GM15510 (cell line): ENCODE data around the gene PRSS27.

Experiments
- POLR2A ChIP-seq: IDR thresholded peaks from 3 replicates; pipeline ENCODE4 v1.6.1; 2011; ENCODE audit warnings: borderline replicate concordance; ENCODE audit not compliant: insufficient read length; ENCODE audit errors: extremely low read depth

PRSS27 gene

DNA sequence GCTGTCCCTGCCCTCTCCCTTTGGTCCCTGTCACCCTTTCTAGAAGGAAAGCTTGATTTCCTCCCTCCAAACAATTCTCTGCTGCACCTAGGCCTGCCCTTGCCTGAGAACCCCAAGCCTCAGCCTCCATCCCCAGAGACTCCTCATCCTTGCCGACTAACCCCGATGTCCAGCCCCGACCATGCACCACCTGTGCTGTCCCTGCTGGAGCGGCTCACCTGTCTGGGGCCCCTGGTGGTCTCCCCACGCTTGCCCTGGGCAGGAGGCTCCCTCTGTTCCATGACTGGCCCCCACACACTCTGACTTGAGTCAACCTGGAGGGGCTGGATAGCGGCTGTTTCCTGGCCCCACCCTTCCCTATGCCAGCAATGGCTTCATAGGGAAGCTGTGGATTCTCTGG, 20.5 kb upstream of the PRSS27 start:
- TF ChIP-seq POLR2A = no peak

DNA sequence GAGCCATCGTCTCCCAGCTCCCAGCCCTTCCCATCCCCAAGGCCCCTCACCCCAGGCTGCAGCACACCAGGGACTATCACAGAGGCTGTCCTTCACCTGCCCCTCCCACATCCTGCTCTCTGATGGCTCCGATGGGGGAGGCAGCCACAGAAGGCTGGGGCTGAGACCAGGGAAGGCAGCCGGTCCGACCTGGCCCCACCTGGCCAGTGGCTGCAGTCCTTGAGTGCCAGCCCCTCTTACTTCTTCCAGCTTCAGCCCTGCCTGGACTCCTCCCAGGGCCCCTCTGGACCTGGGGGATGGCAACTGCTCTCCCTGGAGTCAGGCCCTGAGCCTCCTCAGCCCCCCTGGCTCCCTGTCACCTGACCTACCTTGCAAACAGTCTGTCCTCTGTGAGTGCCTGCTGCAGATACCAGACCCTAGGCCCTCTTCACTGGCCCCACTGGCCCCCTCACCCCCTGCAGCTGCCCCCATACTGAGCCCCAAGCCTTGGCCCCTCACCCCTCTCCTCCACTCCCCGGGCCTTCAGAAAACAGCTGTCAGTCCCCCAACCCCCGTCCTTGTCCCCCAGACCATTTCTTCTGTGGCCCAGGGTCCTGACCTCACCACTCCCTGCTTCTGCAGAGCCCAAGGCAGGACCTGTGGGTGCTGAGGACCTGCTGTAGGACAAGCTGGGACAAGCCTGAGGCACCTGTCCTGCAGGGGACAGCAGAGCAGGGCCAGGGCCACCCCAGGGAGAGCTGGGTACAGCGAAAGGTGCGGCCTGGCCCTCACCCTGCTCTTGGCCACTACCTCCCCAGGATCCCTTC, 19.8 kb upstream of the PRSS27 start:
- TF ChIP-seq POLR2A = no peak

DNA sequence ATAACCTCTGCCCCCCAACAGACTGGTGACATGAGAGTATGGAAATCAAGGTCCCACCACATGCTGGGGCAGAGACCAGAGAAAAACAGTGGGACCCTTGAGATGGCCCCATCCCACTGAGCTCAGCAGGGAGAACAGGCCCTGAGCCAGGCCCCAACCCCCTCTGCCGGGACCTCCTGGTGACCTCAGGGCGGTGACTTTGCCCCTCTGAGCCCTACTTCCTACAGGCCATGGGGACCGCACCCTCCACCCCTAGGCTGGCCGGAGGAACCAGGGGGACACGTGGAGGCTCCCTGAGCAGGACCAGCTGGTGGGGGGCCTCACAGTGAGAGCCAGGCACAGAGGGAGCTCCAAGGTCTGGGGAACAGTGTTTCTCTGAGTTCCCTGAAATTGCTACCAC, 18.6 kb upstream of the PRSS27 start:
- TF ChIP-seq POLR2A = no peak

DNA sequence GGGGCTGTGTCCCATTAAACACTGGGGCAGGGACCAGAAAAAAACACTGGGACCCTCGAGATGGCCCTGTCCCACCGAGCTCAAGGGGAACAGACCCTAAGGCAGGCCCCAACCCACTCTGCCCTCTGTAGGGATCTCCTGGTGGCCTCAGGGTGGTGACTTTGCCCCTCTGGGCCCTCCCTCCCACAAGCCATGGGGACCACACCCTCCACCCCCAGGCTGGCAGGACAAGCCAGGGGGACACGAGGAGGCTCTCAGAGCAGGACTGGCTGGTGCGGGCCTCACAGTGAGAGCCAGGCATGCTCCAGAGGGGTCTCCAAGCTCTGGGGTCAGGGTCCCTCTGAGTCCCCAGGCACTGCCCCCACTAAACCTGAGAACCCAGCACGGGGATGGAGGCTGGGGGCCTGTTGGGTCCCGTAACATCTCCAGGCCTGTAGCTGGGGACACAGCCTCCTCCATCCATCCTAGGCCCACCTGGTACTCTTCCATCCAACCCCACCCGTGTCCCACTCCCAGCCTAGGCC, 17.9 kb upstream of the PRSS27 start:
- no peak for TF ChIP-seq POLR2A

DNA sequence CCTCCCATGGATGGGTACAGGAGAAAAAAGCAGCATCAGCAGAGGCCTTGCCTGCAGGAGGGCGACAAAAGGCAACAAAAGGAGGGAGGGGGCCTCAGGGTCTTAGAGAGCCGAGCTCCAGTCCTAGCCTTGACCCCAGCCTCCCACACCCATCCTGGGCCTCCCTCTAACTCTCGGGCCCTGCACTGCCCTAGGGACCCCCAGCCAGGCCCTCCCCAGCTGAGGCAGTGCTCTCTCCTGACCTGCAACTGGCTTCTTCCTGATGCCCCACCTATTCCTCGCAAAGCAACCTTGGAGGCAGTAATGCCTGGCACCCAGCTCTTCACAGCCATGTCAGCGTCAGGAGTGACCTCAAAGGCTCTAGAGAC, 17.2 kb upstream of the PRSS27 start:
- TF ChIP-seq POLR2A = no peak

DNA sequence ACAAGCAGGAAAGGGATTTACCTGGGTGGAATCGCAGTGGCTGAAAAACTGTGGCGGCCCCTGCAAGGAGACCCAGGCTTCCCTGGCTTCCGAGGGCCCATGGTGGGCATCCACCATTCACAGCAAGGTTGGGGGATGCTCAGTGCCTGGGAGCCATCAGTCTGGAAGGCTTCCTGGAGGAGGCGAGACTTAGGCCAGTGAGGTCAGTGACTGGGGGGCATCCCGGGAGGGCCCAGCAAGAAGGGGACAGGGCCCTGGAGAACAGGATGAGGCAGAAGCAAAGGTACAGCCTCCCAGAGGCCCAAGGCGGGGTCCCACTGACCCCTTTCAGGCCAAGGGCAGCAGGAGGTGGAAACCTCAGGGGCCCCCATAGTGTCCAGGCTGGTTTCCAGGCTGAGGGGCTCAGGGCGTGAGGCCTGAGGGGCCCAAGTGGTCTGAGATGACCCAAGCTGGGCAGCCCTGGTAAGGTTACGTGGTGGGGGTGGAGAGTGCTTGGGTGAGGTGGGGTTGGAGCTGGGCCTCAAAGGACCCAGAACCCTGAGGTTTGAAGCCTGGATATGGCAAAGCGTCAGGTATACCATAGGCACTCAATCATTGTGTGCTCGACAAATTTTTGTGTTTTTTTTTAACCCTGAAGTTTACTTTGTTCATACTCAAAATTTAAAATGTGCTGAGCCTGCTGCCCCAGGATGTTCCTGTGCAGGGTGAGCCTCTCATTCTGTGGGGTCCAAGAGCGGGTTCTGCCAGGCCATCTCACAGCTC, 16.6 kb upstream of the PRSS27 start:
- no peak for TF ChIP-seq POLR2A

DNA sequence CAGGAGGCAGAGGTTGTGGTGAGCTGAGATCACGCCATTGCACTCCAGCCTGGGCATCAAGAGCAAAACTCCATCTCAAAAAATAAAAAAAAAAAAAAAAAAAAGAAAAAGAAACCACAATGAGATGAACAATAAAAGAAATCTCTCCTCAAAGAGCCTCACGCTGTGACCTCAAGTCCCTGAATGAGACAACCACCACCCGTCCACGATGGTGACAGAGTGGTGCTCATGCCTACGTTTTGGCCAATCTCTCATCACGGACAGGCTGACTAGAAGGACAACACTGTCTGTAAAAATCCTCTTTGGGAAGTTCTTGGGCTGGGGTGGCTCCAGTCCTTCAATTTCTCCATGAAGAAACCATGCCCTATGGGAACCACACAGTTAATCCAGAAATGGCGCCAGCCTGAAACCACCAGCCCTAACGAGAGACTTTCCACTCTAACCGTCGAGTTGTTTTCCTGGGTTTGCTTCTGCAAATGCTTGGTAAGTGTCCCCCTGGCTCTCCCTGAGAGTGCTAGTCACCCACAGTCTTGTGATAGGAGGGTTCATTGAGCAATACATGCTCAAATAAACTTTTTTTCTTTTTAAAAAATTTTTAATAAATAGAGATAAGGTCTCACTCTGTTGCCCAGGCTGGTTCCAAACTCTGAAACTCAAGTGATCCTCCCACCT, 15.0 kb upstream of the PRSS27 start:
- no peak for TF ChIP-seq POLR2A

DNA sequence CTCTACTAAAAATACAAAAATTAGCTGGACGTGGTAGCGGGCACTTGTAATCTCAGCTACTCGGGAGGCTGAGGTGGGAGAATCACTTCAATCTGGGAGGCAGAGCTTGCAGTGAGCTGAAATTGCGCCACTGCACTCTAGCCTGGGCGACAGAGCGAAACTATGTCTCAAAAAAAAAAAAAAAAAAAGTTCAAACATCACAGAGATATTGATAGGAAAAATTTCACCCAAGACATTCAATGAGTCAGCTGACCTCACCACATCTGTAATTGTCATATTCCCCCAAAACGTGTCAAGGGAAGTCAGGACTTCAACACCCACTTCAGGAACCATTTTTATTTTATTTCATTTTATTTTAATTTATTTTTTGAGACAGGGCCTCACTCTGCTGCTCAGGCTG, 8.0 kb upstream of the PRSS27 start:
- no peak for TF ChIP-seq POLR2A

DNA sequence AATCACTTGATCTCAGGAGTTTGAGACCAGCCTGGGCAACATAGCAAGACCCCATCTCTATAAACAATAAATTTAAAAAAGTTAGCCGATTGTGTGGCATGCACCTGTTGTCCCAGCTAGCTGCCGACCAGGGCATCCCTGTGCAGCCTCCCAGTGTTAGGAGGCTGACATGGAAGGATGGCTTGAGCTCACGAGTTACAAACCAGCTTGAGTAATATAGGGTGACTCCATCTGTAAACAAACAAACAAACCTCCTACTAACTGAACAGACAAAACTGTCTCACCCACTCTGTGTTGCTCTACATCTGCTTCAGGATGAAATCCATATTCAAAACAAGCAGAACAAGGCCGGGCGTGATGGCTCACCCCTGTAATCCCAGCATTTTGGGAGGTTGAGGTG, 6.9 kb upstream of the PRSS27 start:
- TF ChIP-seq POLR2A = no peak

DNA sequence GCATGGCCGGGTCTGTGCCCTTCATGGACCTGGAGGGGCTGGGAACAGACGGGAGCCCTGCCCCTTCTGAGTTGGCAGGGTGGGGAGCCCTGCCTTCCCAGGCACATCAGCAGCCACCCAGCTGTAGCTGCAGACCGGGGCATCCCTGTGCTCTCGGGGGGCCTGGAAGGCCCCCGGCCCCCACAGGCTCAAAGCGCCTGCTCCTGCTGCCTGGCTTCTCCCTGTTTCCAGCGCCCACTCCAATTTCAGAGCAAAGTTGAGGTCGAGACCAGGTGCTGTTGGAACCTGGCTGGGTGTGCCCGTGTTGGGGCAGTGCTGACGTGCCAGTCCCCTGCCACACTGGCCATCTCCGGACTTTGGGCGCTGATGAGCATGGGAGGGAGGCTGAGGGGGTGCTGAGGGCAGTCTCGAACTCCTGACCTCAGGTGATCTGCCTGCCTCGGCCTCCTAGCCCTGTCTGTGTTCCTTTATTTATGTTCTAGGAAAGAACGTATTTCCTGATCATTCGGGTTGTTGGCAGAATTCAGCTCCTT, 4.9 kb upstream of the PRSS27 start:
- no peak for TF ChIP-seq POLR2A

DNA sequence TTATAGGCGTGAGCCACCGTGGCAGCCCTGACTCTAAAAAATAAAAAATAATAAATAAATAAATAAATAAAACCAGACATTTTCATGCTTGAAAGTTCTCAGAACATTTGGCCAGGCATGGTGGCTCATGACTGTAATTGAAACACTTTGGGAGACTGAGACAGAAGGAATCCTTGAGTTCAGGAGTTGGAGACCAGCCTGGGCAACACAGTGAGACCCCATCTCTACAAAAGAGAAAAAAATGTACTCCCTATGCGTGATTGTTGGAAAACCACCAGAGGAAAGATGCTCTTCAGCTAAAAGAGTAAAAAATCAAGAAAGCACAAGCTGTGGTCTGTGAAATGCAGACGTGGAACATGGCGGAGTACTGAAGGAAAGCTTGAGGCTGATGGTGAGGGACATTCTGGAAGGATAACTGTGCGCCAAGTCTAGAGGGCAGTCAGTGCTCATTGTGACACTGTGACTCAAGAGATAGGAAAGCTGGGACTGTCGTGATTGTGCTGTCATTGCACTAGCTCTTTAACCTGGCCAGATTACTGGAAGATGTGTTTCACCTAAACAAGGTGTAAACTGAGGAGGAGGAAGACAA, 4.2 kb upstream of the PRSS27 start:
- no peak for TF ChIP-seq POLR2A

DNA sequence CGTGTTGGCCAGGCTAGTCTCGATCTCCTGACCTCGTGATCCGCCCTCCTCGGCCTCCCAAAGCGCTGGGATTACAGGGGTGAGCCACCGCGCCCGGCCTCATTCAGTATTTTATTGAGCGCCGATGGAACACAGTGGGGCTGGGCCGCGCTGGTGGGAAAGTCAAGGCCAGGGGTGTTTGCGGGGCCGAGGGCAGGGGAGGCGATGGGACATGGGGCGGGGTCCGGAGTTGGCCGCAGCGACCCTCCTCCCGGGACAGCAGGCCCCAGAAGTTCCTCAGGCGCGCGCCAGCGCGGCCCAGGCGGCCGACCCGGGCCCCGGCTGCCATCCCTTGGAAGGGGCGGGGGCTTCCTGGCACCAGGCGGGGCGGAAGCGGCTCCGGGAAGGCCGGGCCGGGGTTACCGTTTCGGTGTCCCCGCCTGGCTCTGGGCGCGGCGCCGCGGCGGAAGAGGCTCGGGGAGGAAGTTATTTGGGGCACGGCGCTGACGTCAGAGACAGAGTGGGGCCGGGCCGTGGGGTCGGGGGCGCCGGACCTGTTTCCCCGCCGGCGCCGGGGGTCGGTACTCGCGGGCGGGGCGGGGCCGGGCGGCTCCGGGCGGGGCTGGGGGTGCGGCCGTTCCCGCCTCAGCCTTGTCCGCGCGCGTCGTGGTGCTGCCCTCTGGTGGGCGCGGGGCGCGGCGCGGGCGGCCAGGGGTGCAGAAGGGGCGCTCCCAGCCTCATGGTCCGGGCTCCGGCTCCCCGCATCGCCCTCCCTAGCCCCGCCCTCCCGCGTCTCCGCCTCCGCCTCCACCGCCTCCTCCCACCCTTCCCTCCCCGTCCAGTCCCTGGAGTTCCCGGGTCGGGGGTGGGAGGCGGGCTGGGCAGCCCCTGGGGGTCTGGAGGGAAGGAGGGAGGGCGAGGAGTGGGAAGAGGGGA, 952 bp upstream of the PRSS27 start:
- peak; percentile 68 for TF ChIP-seq POLR2A

DNA sequence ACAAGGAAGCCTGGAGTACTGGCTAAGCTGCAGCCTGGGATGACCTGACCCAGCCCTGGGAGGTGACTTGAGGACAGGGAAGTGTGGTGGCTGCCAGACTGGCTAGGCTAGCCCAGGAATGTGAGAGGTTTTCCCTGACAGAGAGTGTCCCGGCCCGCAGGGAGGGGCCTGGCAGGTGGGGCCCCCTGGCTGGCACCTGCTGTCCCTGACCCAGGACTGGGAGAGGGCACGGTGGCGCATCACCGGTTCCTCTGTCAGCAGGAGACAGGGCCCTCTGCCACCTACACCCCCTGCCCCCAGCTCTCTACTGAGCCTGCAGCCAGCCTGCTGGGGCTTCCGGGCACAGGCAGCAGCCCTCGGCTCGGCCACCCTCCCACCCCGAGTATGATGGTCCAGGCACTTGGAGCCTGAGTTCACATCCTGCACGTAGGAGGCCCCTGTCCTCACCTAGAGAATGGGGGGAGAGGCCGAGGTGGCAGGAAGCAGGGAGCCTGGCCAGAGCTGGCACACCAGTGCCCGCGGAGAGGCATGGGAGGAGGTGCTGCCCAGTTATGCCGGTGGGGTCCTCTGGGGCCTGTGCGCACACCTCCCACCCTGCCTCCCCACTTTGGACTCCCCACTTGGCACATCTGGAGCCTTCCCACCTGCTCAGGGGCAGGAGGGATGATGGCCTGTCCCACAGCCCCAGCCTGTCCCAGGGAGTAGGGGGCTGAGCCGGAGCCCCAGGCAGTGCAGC, 528 bp downstream of the PRSS27 start:
- TF ChIP-seq POLR2A = no peak
